ENCODE measurements around the gene NOTCH4. TPM values are rescaled to one million over a fixed set of nuclear protein-coding genes. Genes with fewer than 3 reads are reported as not detected.
A peak's percentile ranks its signal among the peaks of the same experiment; 100 is the strongest.

Gene NOTCH4
- total RNA-seq, 1 donor from 2014 or later, result 4.7 TPM

- Mint-ChIP-seq H3K4me3 (ENCODE audit: low read depth) (peak overlapping the region; percentile 91), H3K27me3 (no peaks in the 10 kb centered on the region), H3K36me3 (ENCODE audit: insufficient read depth) (peaks cover 12% of the 10 kb centered on the region), H3K9me3 (ENCODE audit: low read depth) (no peaks in the 10 kb centered on the region), H3K27ac (peak overlapping the region; percentile 100), H3K4me1 (ENCODE audit: low read depth) (peaks cover 51% of the 10 kb centered on the region)
- no peak for TF ChIP-seq CTCF (IDR thresholded peaks at IDR 0.05; ENCODE audit: unreplicated experiment)
- DNase-seq (ENCODE audit: low spot score, unreplicated experiment), result no peak
Observed at GRCh38 chr6:32177183-32177787, 46.6 kb downstream of the NOTCH4 start.

GRCh38 chr6:32176476-32177182, 47.2 kb downstream of the NOTCH4 start:
- Mint-ChIP-seq H3K36me3 (ENCODE audit: insufficient read depth) (peaks cover 12% of the 10 kb centered on the region), H3K4me1 (ENCODE audit: low read depth) (peaks cover 51% of the 10 kb centered on the region), H3K4me3 (ENCODE audit: low read depth) (peak overlapping the region; percentile 91), H3K27me3 (no peaks in the 10 kb centered on the region), H3K27ac (peak overlapping the region; percentile 100), H3K9me3 (ENCODE audit: low read depth) (no peaks in the 10 kb centered on the region)
- no peak for TF ChIP-seq CTCF (IDR thresholded peaks at IDR 0.05; ENCODE audit: unreplicated experiment)
- DNase-seq (ENCODE audit: low spot score, unreplicated experiment), result no peak

- H3K27ac Mint-ChIP-seq, result peak within 1 kb of the TSS; percentile 100
Observed at GRCh38 chr6:32175711-32176475, 48.0 kb downstream of the NOTCH4 start, which contains the start of gene AGPAT1. TSS of gene AGPAT1 (minus strand) at chr6:32176084. CDS start at chr6:32171496, 4,588 bp downstream.

GRCh38 chr6:32175322-32175710, 48.6 kb downstream of the NOTCH4 start:
- H3K9me3 Mint-ChIP-seq (ENCODE audit: low read depth), result no peaks in the 10 kb centered on the region
- H3K27ac Mint-ChIP-seq, result peak overlapping the region; percentile 90
- H3K4me3 Mint-ChIP-seq (ENCODE audit: low read depth), result peak overlapping the region; percentile 91
- DNase-seq (ENCODE audit: low spot score, unreplicated experiment), result no peak
- H3K27me3 Mint-ChIP-seq, result no peaks in the 10 kb centered on the region
- no peak for TF ChIP-seq CTCF (IDR thresholded peaks at IDR 0.05; ENCODE audit: unreplicated experiment)
- H3K36me3 Mint-ChIP-seq (ENCODE audit: insufficient read depth), result peaks cover 14% of the 10 kb centered on the region
- peaks cover 47% of the 10 kb centered on the region for H3K4me1 Mint-ChIP-seq (ENCODE audit: low read depth)

More at GRCh38 chr6:32175711-32176475, 48.0 kb downstream of the NOTCH4 start, which contains the start of gene AGPAT1:
- no peaks in the 10 kb centered on the region for H3K9me3 Mint-ChIP-seq (ENCODE audit: low read depth)
- peaks cover 13% of the 10 kb centered on the region for H3K36me3 Mint-ChIP-seq (ENCODE audit: insufficient read depth)
- TF ChIP-seq CTCF (IDR thresholded peaks at IDR 0.05; ENCODE audit: unreplicated experiment), result no peak
- peaks cover 51% of the 10 kb centered on the region for H3K4me1 Mint-ChIP-seq (ENCODE audit: low read depth)
- H3K27me3 Mint-ChIP-seq, result no peaks in the 10 kb centered on the region
- H3K4me3 Mint-ChIP-seq (ENCODE audit: low read depth), result peak within 1 kb of the TSS; percentile 91
- peak; percentile 89 for DNase-seq (ENCODE audit: low spot score, unreplicated experiment)

- Mint-ChIP-seq H3K4me3 (ENCODE audit: low read depth) (peak overlapping the region; percentile 91), H3K9me3 (ENCODE audit: low read depth) (no peaks in the 10 kb centered on the region), H3K27me3 (no peaks in the 10 kb centered on the region), H3K4me1 (ENCODE audit: low read depth) (peaks cover 47% of the 10 kb centered on the region), H3K36me3 (ENCODE audit: insufficient read depth) (peaks cover 20% of the 10 kb centered on the region), H3K27ac (no peak overlapping the region)
- DNase-seq (ENCODE audit: low spot score, unreplicated experiment), result no peak
- TF ChIP-seq CTCF (IDR thresholded peaks at IDR 0.05; ENCODE audit: unreplicated experiment), result no peak
Observed at GRCh38 chr6:32174416-32174815, 49.5 kb downstream of the NOTCH4 start.

All from progenitor cell of endocrine pancreas (in vitro differentiated cells).